Suprapubic skin (tissue), 4 donors: ENCODE results near the gene OR10H2.

Source experiments
- CTCF ChIP-seq, 2 donors: fragments of 200-600 bp in 1 of 2; fragments of 450-650 bp in 1 of 2; sonication (generic) in 1 of 2; IDR thresholded peaks; one replicate each; pipeline ENCODE4 v1.5.1; 2016 to 2019; ENCODE audit warnings: antibody characterized with exemption in 2 of 2, mild to moderate bottlenecking in 1 of 2, moderate library complexity in 1 of 2
- EP300 ChIP-seq: sonication (generic); formaldehyde crosslinking; IDR thresholded peaks from one replicate; pipeline ENCODE4 v1.6.1; 2017; ENCODE audit warnings: antibody characterized with exemption
- POLR2A ChIP-seq, 2 donors: fragments of 450-650 bp; IDR thresholded peaks; one replicate each; pipeline ENCODE4 v1.6.1; 2017; ENCODE audit warnings: antibody characterized with exemption in 2 of 2, mild to moderate bottlenecking in 2 of 2, moderate library complexity in 2 of 2
- POLR2AphosphoS5 ChIP-seq, 3 donors: sonication (generic); formaldehyde crosslinking; IDR thresholded peaks; one replicate each; pipeline ENCODE4 v1.6.1; 2017; ENCODE audit warnings: antibody characterized with exemption in 3 of 3

- TF ChIP-seq CTCF (IDR thresholded peaks at IDR 0.05), result no peak
- no peak for TF ChIP-seq POLR2AphosphoS5 (IDR thresholded peaks at IDR 0.05)
- no peak for TF ChIP-seq POLR2A (IDR thresholded peaks at IDR 0.05)
- TF ChIP-seq EP300, result no peak
Observed at GRCh38 chr19:15714638-15715037, 13.2 kb upstream of the OR10H2 start.
